Stomach (tissue), 9 donors: ENCODE data around the gene UFC1. TPM values are rescaled to one million over a fixed set of nuclear protein-coding genes. Genes with fewer than 3 reads are reported as not detected.

ENCODE experiments used
- DNase-seq, 2 donors: peaks; one replicate each; pipeline versions ENCODE4 v3.0.0 to v3.0.0-alpha.2; 2013 to 2019
- H3K27ac ChIP-seq, 5 donors: fragments of 200-600 bp in 4 of 5; sonication (generic) in 4 of 5; one replicate each; pipeline ENCODE4 v1.5.1; 2013 to 2019; ENCODE audit warnings: mild to moderate bottlenecking in 1 of 5, moderate library complexity in 1 of 5
- H3K27me3 ChIP-seq, 3 donors: fragments of 200-600 bp; sonication (generic); one replicate each; pipeline ENCODE4 v1.5.1; 2017 to 2019; ENCODE audit warnings: mixed run types in 1 of 3
- H3K36me3 ChIP-seq, 4 donors: fragments of 200-600 bp; sonication (generic); 1 replicate in 3 of 4; 2 replicates in 1 of 4; pipeline ENCODE4 v1.5.1; 2016 to 2019
- H3K4me1 ChIP-seq, 4 donors: fragments of 200-600 bp; sonication (generic); one replicate each; pipeline ENCODE4 v1.5.1; 2016 to 2019
- H3K4me3 ChIP-seq, 4 donors: fragments of 200-600 bp; sonication (generic) in 3 of 4; one replicate each; pipeline ENCODE4 v1.5.1; 2016 to 2019; ENCODE audit warnings: mild to moderate bottlenecking in 1 of 4
- H3K9me3 ChIP-seq, 4 donors: fragments of 200-600 bp; sonication (generic); one replicate each; pipeline ENCODE4 v1.5.1; 2016 to 2019
- EP300 ChIP-seq: sonication (generic); formaldehyde crosslinking; IDR thresholded peaks from one replicate; pipeline ENCODE4 v1.6.1; 2017; ENCODE audit warnings: antibody characterized with exemption
- POLR2A ChIP-seq, 4 donors: fragments of 450-650 bp; IDR thresholded peaks; one replicate each; pipeline ENCODE4 v1.6.1; 2016; ENCODE audit warnings: antibody characterized with exemption in 4 of 4, control low read depth in 2 of 4, mild to moderate bottlenecking in 1 of 4, moderate library complexity in 1 of 4
- POLR2AphosphoS5 ChIP-seq, 3 donors: sonication (generic); formaldehyde crosslinking; IDR thresholded peaks; one replicate each; pipeline ENCODE4 v1.6.1; 2016; ENCODE audit warnings: antibody characterized with exemption in 3 of 3
- WGBS, 5 donors: extraction: QIAGEN DNeasy Blood & Tissue Kit in 3 of 5; methylation state at CpG; one replicate each; pipeline versions ENCODE4 v1.1.5 to v1.1.7; 2013 to 2018; 5-methylcytosine and 5-hydroxymethylcytosine counted together
- intact Hi-C: fragments of 100-400 bp; cut with DNase I; formaldehyde crosslinking; loops from one replicate; pipeline ENCODE4 v1.15.1; 2023; ENCODE audit warnings: low total_unique reads
- polyA plus RNA-seq, 3 donors: library from polyadenylated mRNA; stranded (reverse); fragments of 200-250 nt; gene quantifications; one replicate each; pipeline ENCODE4 v1.2.3, GENCODE V29; 2013
- total RNA-seq, 5 donors: library from RNA; depleted of rRNA; stranded (reverse); fragments of >200 nt; gene quantifications; one replicate each; pipeline versions ENCODE4 v1.1.0 to v1.2.3, GENCODE V29; 2014 to 2016
- TF ChIP-seq, protein P1 (sequence below), 7 experiments: fragments of 450-650 bp in 4 of 7; fragments of 200-600 bp in 3 of 7; sonication (generic) in 3 of 7; IDR thresholded peaks; one replicate each; pipeline ENCODE4 v1.5.1; 2016 to 2019; ENCODE audit warnings: antibody characterized with exemption in 7 of 7, control low read depth in 2 of 7, mild to moderate bottlenecking in 1 of 7
- donor health status: healthy with polysubstance abuse.
- donor health status: Bipolar disorder and iron deficiency.
- donor health status: healthy.

The UFC1 gene
- total and polyA plus RNA-seq, 8 donors, result 21.9 to 206 (median 95.1) TPM; not detected in 1

DNA sequence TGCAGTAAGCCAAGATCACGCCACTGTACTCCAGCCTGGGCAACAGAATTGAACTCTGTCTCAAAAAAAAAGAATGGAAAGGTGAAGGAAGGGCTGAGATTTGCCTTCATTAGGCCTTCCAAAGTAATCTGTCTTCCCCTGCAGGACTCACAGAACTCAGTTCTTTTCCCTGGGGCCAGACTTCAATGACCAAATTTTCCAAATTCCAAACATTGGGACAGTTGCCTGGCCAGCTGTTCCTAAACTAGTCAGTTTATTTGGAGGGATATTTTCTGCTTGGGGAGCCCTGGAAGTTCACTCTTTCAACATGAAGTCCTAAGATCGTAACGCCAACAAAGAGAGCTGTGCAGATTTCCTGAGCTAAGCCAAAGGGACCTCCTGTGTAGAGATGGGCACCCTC lies 15.9 kb upstream of the UFC1 start:
- Histone ChIP-seq H3K27me3 (no peaks in the 10 kb centered on the region), H3K36me3 (peaks cover 0 to 5% (median 0%) of the 10 kb centered on the region in 4 donors), H3K4me3 (no peak overlapping the region), H3K4me1 (peaks cover 10 to 29% (median 20%) of the 10 kb centered on the region in 4 donors), H3K9me3 (no peaks in the 10 kb centered on the region), H3K27ac (peak overlapping the region in 2 of 5 donors; percentile 15 to 16)
- no peak for TF ChIP-seq POLR2A (IDR thresholded peaks at IDR 0.05)
- TF ChIP-seq EP300, result no peak
- TF ChIP-seq, protein P1, sequence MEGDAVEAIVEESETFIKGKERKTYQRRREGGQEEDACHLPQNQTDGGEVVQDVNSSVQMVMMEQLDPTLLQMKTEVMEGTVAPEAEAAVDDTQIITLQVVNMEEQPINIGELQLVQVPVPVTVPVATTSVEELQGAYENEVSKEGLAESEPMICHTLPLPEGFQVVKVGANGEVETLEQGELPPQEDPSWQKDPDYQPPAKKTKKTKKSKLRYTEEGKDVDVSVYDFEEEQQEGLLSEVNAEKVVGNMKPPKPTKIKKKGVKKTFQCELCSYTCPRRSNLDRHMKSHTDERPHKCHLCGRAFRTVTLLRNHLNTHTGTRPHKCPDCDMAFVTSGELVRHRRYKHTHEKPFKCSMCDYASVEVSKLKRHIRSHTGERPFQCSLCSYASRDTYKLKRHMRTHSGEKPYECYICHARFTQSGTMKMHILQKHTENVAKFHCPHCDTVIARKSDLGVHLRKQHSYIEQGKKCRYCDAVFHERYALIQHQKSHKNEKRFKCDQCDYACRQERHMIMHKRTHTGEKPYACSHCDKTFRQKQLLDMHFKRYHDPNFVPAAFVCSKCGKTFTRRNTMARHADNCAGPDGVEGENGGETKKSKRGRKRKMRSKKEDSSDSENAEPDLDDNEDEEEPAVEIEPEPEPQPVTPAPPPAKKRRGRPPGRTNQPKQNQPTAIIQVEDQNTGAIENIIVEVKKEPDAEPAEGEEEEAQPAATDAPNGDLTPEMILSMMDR (IDR thresholded peaks at IDR 0.05), result no peak
- TF ChIP-seq POLR2AphosphoS5 (IDR thresholded peaks at IDR 0.05), result no peak
- intact Hi-C loops, result no loop called here
- WGBS, 5 donors, result 72 to 80% (median 75%) methylated on average over 3 of the region's 3 CpGs
- DNase-seq, result no peak

DNA sequence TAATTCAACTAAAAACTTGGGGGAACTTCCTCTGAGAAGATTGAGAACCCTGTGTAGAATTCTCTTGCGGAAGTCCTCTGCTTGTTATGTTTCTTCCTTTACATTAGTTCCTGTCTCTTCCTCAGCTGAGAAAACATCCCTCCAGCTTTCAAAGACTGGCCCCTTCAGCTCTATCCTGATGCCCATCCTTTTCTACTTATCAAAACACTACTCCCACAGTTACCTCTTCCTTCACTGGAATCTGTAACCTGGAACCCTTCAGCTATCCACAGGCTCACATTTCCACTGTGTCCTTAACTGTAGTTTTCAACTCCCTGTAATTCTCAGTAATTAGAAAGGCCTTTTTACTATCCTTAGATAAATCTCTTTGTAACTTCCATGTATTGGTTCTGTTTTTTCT lies 15.3 kb upstream of the UFC1 start:
- WGBS, 5 donors, result 73 to 89% (median 86%) methylated on average over 1 of the region's 1 CpG
- Histone ChIP-seq H3K9me3 (no peaks in the 10 kb centered on the region), H3K4me3 (no peak overlapping the region), H3K27ac (peak overlapping the region in 1 of 5 donors; percentile 15), H3K27me3 (no peaks in the 10 kb centered on the region), H3K36me3 (peaks cover 0 to 5% (median 0%) of the 10 kb centered on the region in 4 donors), H3K4me1 (peaks cover 10 to 26% (median 17%) of the 10 kb centered on the region in 4 donors)
- TF ChIP-seq, protein P1 (IDR thresholded peaks at IDR 0.05), result no peak
- no peak for TF ChIP-seq EP300
- intact Hi-C loops, result no loop called here
- DNase-seq, result no peak

- H3K27ac ChIP-seq, result no peak overlapping the region
- no peaks in the 10 kb centered on the region for H3K9me3 ChIP-seq
- intact Hi-C loops, result no loop called here
- no peaks in the 10 kb centered on the region for H3K27me3 ChIP-seq
- peak; percentile 46 to 77 for DNase-seq
- WGBS, 5 donors, result 15 to 22% (median 19%) methylated on average over 1 of the region's 1 CpG
- H3K4me3 ChIP-seq, result no peak overlapping the region
- TF ChIP-seq EP300 (no peak), POLR2A (IDR thresholded peaks at IDR 0.05) (no peak), POLR2AphosphoS5 (IDR thresholded peaks at IDR 0.05) (no peak)
- TF ChIP-seq, protein P1 (IDR thresholded peaks at IDR 0.05), result peak in 4 of 7 experiments; percentile 25 to 52 (median 36)
- H3K36me3 ChIP-seq, result peaks cover 0 to 2% (median 0%) of the 10 kb centered on the region in 4 donors
- peaks cover 0 to 13% (median 4%) of the 10 kb centered on the region in 4 donors for H3K4me1 ChIP-seq
Observed at GRCh38 chr1:161139766-161140165, 14.0 kb upstream of the UFC1 start.

DNA sequence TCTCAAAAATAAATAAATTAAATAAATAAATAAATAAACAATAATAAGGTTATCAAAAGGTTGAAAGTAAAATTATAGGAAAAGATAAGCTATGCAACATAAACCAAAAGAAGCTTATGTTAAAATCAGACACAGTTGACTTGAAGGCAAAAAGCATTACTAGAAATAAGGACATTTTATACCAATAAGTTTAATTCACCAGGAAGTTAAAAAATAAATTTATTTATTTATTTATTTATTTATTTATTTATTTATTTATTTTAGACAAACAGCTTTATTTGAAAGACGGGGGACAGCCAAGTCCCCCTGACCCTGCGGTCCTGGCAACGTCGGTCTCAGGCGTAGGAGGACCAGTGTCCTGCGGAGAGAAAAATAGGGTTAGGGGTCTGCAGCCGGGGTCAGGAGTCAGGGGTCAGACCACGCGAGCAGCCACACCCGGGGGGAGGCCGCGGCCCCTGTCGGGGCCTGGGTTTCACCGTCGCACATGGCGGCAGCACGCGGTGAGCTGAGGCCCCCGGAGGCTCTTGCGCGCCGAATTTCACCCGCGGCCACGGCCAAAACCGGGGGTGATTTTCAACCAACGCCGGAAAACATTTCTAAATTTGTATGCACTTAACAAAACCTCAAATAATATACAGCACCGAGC lies 12.9 kb upstream of the UFC1 start:
- H3K27me3 ChIP-seq, result no peaks in the 10 kb centered on the region
- no peak for DNase-seq
- intact Hi-C loops, result no loop called here
- TF ChIP-seq POLR2AphosphoS5 (IDR thresholded peaks at IDR 0.05) (no peak), POLR2A (IDR thresholded peaks at IDR 0.05) (no peak), EP300 (no peak)
- TF ChIP-seq, protein P1 (IDR thresholded peaks at IDR 0.05), result no peak
- no peak overlapping the region for H3K27ac ChIP-seq
- no peak overlapping the region for H3K4me3 ChIP-seq
- no peaks in the 10 kb centered on the region for H3K9me3 ChIP-seq
- 91 to 95% (median 93%) methylated on average over 28 to 29 of the region's 29 CpGs for WGBS, 5 donors
- H3K36me3 ChIP-seq, result no peaks in the 10 kb centered on the region
- H3K4me1 ChIP-seq, result peaks cover 0 to 9% (median 0%) of the 10 kb centered on the region in 4 donors
